H9 (cell line): ENCODE measurements around the gene PTPRN2. TPM values are rescaled to one million over a fixed set of nuclear protein-coding genes. Genes with fewer than 3 reads are reported as not detected.
"Not testable (repeated sequence)": the region's sequence is repeated elsewhere in the genome, so short reads cannot be mapped to it uniquely, and the experiment has no call there.

ENCODE experiments used
- DNase-seq: peaks from one replicate; pipeline ENCODE4 v3.0.0-alpha.2; 2017
- H2AFZ ChIP-seq: one replicate; pipeline ENCODE4 v1.6.1; 2013; ENCODE audit warnings: mild to moderate bottlenecking, low read length, control low read depth, moderate library complexity
- H2AK5ac ChIP-seq: 2 replicates; pipeline ENCODE4 v1.6.1; 2013; ENCODE audit warnings: low read length, control low read depth, mixed read lengths; ENCODE audit not compliant: insufficient read length
- H2BK120ac ChIP-seq: one replicate; pipeline ENCODE4 v1.6.1; 2013; ENCODE audit warnings: low read depth, mild to moderate bottlenecking, low read length, control low read depth, inconsistent platforms; ENCODE audit not compliant: poor library complexity, severe bottlenecking
- H2BK12ac ChIP-seq: 2 replicates; pipeline ENCODE4 v1.6.1; 2013; ENCODE audit warnings: low read length, control low read depth, mixed read lengths, low read depth; ENCODE audit not compliant: insufficient read length
- H2BK15ac ChIP-seq: 2 replicates; pipeline ENCODE4 v1.6.1; 2013; ENCODE audit warnings: low read depth, low read length, control low read depth
- H2BK20ac ChIP-seq: one replicate; pipeline ENCODE4 v1.6.1; 2013; ENCODE audit warnings: low read depth, mild to moderate bottlenecking, low read length, control low read depth, inconsistent platforms; ENCODE audit not compliant: poor library complexity, severe bottlenecking
- H2BK5ac ChIP-seq: 2 replicates; pipeline ENCODE4 v1.6.1; 2013; ENCODE audit warnings: low read length, control low read depth, mixed read lengths; ENCODE audit not compliant: insufficient read length
- H3K14ac ChIP-seq: 2 replicates; pipeline ENCODE4 v1.6.1; 2013; ENCODE audit warnings: low read length, control low read depth; ENCODE audit not compliant: insufficient read depth
- H3K18ac ChIP-seq: 2 replicates; pipeline ENCODE4 v1.6.1; 2013; ENCODE audit warnings: low read depth, mild to moderate bottlenecking, mixed read lengths, low read length, control low read depth; ENCODE audit not compliant: insufficient read length
- H3K23ac ChIP-seq: 2 replicates; pipeline ENCODE4 v1.6.1; 2013; ENCODE audit warnings: low read length, control low read depth, mixed read lengths, low read depth; ENCODE audit not compliant: insufficient read length
- H3K23me2 ChIP-seq: 2 replicates; pipeline ENCODE4 v1.6.1; 2013; ENCODE audit warnings: low read depth, mild to moderate bottlenecking, mixed read lengths, low read length, control low read depth; ENCODE audit not compliant: insufficient read length, poor library complexity, severe bottlenecking
- H3K27ac ChIP-seq: 2 replicates; pipeline ENCODE4 v1.5.1; 2013; ENCODE audit warnings: low read length, control low read depth, mixed read lengths, low read depth; ENCODE audit not compliant: insufficient read length
- H3K27me3 ChIP-seq: 2 replicates; pipeline ENCODE4 v1.6.1; 2013; ENCODE audit warnings: low read length, control low read depth, inconsistent platforms; ENCODE audit not compliant: insufficient read depth
- H3K4ac ChIP-seq: 2 replicates; pipeline ENCODE4 v1.6.1; 2013; ENCODE audit warnings: low read depth, mild to moderate bottlenecking, control low read depth, inconsistent platforms, low read length, moderate library complexity
- H3K4me1 ChIP-seq: 2 replicates; pipeline ENCODE4 v1.6.1; 2013; ENCODE audit warnings: low read length, control low read depth, inconsistent platforms; ENCODE audit not compliant: insufficient read depth
- H3K4me2 ChIP-seq: 2 replicates; pipeline ENCODE4 v1.6.1; 2013; ENCODE audit warnings: low read length, control low read depth, mixed read lengths; ENCODE audit not compliant: insufficient read length, insufficient read depth
- H3K56ac ChIP-seq: 2 replicates; pipeline ENCODE4 v1.6.1; 2013; ENCODE audit warnings: low read depth, mild to moderate bottlenecking, mixed read lengths, low read length, control low read depth; ENCODE audit not compliant: insufficient read length
- H3K79me1 ChIP-seq: 2 replicates; pipeline ENCODE4 v1.6.1; 2013; ENCODE audit warnings: low read depth, mild to moderate bottlenecking, moderate library complexity, low read length, control low read depth, inconsistent platforms; ENCODE audit not compliant: insufficient read depth, poor library complexity, severe bottlenecking
- H3K79me2 ChIP-seq: 2 replicates; pipeline ENCODE4 v1.6.1; 2013; ENCODE audit warnings: low read length, control low read depth, inconsistent platforms; ENCODE audit not compliant: insufficient read depth
- H3K9ac ChIP-seq: 2 replicates; pipeline ENCODE4 v1.6.1; 2013; ENCODE audit warnings: low read length, control low read depth, mixed read lengths; ENCODE audit not compliant: insufficient read length; ENCODE audit errors: extremely low read depth
- H3K9me3 ChIP-seq: one replicate; pipeline ENCODE4 v1.6.1; 2013; ENCODE audit warnings: low read depth, low read length, inconsistent platforms; ENCODE audit not compliant: control insufficient read depth
- H3T11ph ChIP-seq: one replicate; pipeline ENCODE4 v1.6.1; 2013; ENCODE audit warnings: mild to moderate bottlenecking, low read length, control low read depth, inconsistent platforms
- H4K20me1 ChIP-seq: one replicate; pipeline ENCODE4 v1.6.1; 2013; ENCODE audit not compliant: control insufficient read depth, insufficient read length, insufficient read depth
- H4K5ac ChIP-seq: 2 replicates; pipeline ENCODE4 v1.6.1; 2013; ENCODE audit warnings: low read depth, mild to moderate bottlenecking, mixed read lengths, low read length, control low read depth; ENCODE audit not compliant: insufficient read length
- H4K8ac ChIP-seq: replicated peaks from 2 replicates; pipeline ENCODE4 v1.6.1; 2013; ENCODE audit warnings: low read length, control low read depth, mixed read lengths, low read depth; ENCODE audit not compliant: insufficient read length
- H4K91ac ChIP-seq: 2 replicates; pipeline ENCODE4 v1.6.1; 2013; ENCODE audit warnings: low read depth, mild to moderate bottlenecking, moderate library complexity, mixed read lengths, low read length, control low read depth; ENCODE audit not compliant: insufficient read length
- H3K27ac Mint-ChIP-seq, 3 experiments: 2 replicates in 2 of 3; 3 replicates in 1 of 3; pipeline ENCODE4 v1.8.0; 2020 to 2021; ENCODE audit warnings: mixed read lengths in 3 of 3, mild to moderate bottlenecking in 1 of 3, moderate library complexity in 1 of 3
- H3K27me3 Mint-ChIP-seq: 2 replicates; pipeline ENCODE4 v1.8.0; 2021; ENCODE audit warnings: low read depth, mild to moderate bottlenecking, moderate library complexity, mixed read lengths
- H3K36me3 Mint-ChIP-seq, 3 experiments: 2 replicates in 2 of 3; 3 replicates in 1 of 3; pipeline ENCODE4 v1.8.0; 2020 to 2021; ENCODE audit warnings: low read depth in 3 of 3, mixed read lengths in 3 of 3; ENCODE audit not compliant: insufficient read depth in 1 of 3
- H3K4me1 Mint-ChIP-seq, 2 experiments: 2 replicates each; pipeline ENCODE4 v1.8.0; 2020; ENCODE audit warnings: mixed read lengths in 2 of 2
- H3K4me3 Mint-ChIP-seq, 2 experiments: 2 replicates in 1 of 2; 3 replicates in 1 of 2; pipeline ENCODE4 v1.8.0; 2020 to 2021; ENCODE audit warnings: mild to moderate bottlenecking in 2 of 2, mixed read lengths in 2 of 2, moderate library complexity in 1 of 2
- H3K9me3 Mint-ChIP-seq, 2 experiments: 2 replicates in 1 of 2; 3 replicates in 1 of 2; pipeline ENCODE4 v1.8.0; 2020; ENCODE audit warnings: mild to moderate bottlenecking in 2 of 2, mixed read lengths in 2 of 2, moderate library complexity in 1 of 2
- CTCF ChIP-seq: fragments of 200-600 bp; sonication (generic); conservative IDR thresholded peaks from 3 replicates; pipeline ENCODE4 v1.8.0; 2021; ENCODE audit warnings: antibody characterized with exemption, mild to moderate bottlenecking
- WGBS: extraction: QIAGEN DNeasy Blood & Tissue Kit; methylation state at CpG from one replicate; pipeline ENCODE4 v1.1.7; 2013; ENCODE audit warnings: missing lambda C conversion rate, low lambda C conversion rate, mixed read lengths; ENCODE audit not compliant: insufficient read length; ENCODE audit errors: extremely low coverage; 5-methylcytosine and 5-hydroxymethylcytosine counted together
- total RNA-seq: library from RNA; stranded (reverse); gene quantifications from 2 replicates; pipeline ENCODE4 v1.2.1, GENCODE V29; 2021

PTPRN2 gene
- total RNA-seq, 1 experiment from 2014 or later, result 5.2 TPM

GRCh38 chr7:158034571-158034970 lies 553.1 kb downstream of the PTPRN2 start:
- H3K4me2 ChIP-seq, result no peak overlapping the region
- H2BK15ac ChIP-seq, result no peak overlapping the region
- peaks cover 8% of the 10 kb centered on the region for H3K27me3 Mint-ChIP-seq
- peaks cover 16 to 32% (median 23%) of the 10 kb centered on the region in 3 experiments for H3K36me3 Mint-ChIP-seq
- no peaks in the 10 kb centered on the region for H3K79me2 ChIP-seq
- H3K18ac ChIP-seq, result no peak overlapping the region
- peaks cover 30 to 39% of the 10 kb centered on the region in 2 experiments for H3K9me3 Mint-ChIP-seq
- no peak overlapping the region for H2BK20ac ChIP-seq
- no peak overlapping the region for H3K4me3 Mint-ChIP-seq
- no peak overlapping the region for H2BK12ac ChIP-seq
- no CpG with 5 or more reads among the region's 3 CpGs for WGBS
- H4K8ac ChIP-seq, result no peak overlapping the region
- no peaks in the 10 kb centered on the region for H3K79me1 ChIP-seq
- H3K4me1 ChIP-seq, result no peaks in the 10 kb centered on the region
- no peaks in the 10 kb centered on the region for H4K20me1 ChIP-seq
- H3K27ac ChIP-seq, result no peak overlapping the region
- H3K27ac Mint-ChIP-seq, result no peak overlapping the region
- no peak overlapping the region for H3K4ac ChIP-seq
- no peak overlapping the region for H2AFZ ChIP-seq
- no peaks in the 10 kb centered on the region for H3K23me2 ChIP-seq
- no peaks in the 10 kb centered on the region for H3K27me3 ChIP-seq
- no peak overlapping the region for H2AK5ac ChIP-seq
- no peak overlapping the region for H2BK120ac ChIP-seq
- H3K4me1 Mint-ChIP-seq, result peaks cover 0 to 12% of the 10 kb centered on the region in 2 experiments; a peak in 2 of 4 replicates
- H4K91ac ChIP-seq, result no peak overlapping the region
- no peak overlapping the region for H4K5ac ChIP-seq
- no peak overlapping the region for H3K56ac ChIP-seq
- no peak for TF ChIP-seq CTCF
- H3T11ph ChIP-seq, result no peak overlapping the region
- no peak overlapping the region for H3K9ac ChIP-seq
- H3K23ac ChIP-seq, result no peak overlapping the region
- no peak overlapping the region for H3K14ac ChIP-seq
- H2BK5ac ChIP-seq, result no peak overlapping the region
- peaks cover 15% of the 10 kb centered on the region for H3K9me3 ChIP-seq
- no peak for DNase-seq

GRCh38 chr7:158033925-158034324 lies 553.7 kb downstream of the PTPRN2 start:
- not testable (repeated sequence) for H2BK12ac ChIP-seq, H2AK5ac ChIP-seq, H3K4me1 ChIP-seq, H4K91ac ChIP-seq, H2BK120ac ChIP-seq, H3K56ac ChIP-seq, H2BK20ac ChIP-seq, DNase-seq, H4K20me1 ChIP-seq, H4K8ac ChIP-seq, H3T11ph ChIP-seq, H3K14ac ChIP-seq, H3K27ac Mint-ChIP-seq, H3K4me3 Mint-ChIP-seq, H3K79me2 ChIP-seq, H3K18ac ChIP-seq, H3K4ac ChIP-seq, H4K5ac ChIP-seq, H3K4me2 ChIP-seq, H2BK15ac ChIP-seq, H2BK5ac ChIP-seq, H3K79me1 ChIP-seq, H3K23ac ChIP-seq, H3K27me3 ChIP-seq, H3K27me3 Mint-ChIP-seq, H3K23me2 ChIP-seq, H3K27ac ChIP-seq, H3K9ac ChIP-seq, H2AFZ ChIP-seq
- Mint-ChIP-seq H3K36me3 (peaks cover 15 to 27% (median 17%) of the 10 kb centered on the region in 3 experiments), H3K9me3 (peaks cover 23 to 33% of the 10 kb centered on the region in 2 experiments), H3K4me1 (peaks cover 0 to 12% of the 10 kb centered on the region in 2 experiments; a peak in 2 of 4 replicates)
- peaks cover 11% of the 10 kb centered on the region for H3K9me3 ChIP-seq
- WGBS, result no CpG with 5 or more reads among the region's 6 CpGs
